GM12872 (cell line): ENCODE data around the gene L3MBTL3.

Source experiments
- TF ChIP-seq, protein P1 (sequence below): IDR thresholded peaks from 3 replicates; pipeline ENCODE4 v1.5.1; 2011; ENCODE audit warnings: low read depth, mild to moderate bottlenecking, low read length, moderate library complexity; ENCODE audit not compliant: insufficient read depth

L3MBTL3 gene

GRCh38 chr6:129992881-129993280 is 25.5 kb upstream of the L3MBTL3 start:
- TF ChIP-seq, protein P1, sequence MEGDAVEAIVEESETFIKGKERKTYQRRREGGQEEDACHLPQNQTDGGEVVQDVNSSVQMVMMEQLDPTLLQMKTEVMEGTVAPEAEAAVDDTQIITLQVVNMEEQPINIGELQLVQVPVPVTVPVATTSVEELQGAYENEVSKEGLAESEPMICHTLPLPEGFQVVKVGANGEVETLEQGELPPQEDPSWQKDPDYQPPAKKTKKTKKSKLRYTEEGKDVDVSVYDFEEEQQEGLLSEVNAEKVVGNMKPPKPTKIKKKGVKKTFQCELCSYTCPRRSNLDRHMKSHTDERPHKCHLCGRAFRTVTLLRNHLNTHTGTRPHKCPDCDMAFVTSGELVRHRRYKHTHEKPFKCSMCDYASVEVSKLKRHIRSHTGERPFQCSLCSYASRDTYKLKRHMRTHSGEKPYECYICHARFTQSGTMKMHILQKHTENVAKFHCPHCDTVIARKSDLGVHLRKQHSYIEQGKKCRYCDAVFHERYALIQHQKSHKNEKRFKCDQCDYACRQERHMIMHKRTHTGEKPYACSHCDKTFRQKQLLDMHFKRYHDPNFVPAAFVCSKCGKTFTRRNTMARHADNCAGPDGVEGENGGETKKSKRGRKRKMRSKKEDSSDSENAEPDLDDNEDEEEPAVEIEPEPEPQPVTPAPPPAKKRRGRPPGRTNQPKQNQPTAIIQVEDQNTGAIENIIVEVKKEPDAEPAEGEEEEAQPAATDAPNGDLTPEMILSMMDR = no peak

- TF ChIP-seq, protein P1 = no peak
Observed at GRCh38 chr6:129994410-129994809, 24.0 kb upstream of the L3MBTL3 start.

GRCh38 chr6:129996387-129996786 is 22.0 kb upstream of the L3MBTL3 start:
- TF ChIP-seq, protein P1 = no peak

DNA sequence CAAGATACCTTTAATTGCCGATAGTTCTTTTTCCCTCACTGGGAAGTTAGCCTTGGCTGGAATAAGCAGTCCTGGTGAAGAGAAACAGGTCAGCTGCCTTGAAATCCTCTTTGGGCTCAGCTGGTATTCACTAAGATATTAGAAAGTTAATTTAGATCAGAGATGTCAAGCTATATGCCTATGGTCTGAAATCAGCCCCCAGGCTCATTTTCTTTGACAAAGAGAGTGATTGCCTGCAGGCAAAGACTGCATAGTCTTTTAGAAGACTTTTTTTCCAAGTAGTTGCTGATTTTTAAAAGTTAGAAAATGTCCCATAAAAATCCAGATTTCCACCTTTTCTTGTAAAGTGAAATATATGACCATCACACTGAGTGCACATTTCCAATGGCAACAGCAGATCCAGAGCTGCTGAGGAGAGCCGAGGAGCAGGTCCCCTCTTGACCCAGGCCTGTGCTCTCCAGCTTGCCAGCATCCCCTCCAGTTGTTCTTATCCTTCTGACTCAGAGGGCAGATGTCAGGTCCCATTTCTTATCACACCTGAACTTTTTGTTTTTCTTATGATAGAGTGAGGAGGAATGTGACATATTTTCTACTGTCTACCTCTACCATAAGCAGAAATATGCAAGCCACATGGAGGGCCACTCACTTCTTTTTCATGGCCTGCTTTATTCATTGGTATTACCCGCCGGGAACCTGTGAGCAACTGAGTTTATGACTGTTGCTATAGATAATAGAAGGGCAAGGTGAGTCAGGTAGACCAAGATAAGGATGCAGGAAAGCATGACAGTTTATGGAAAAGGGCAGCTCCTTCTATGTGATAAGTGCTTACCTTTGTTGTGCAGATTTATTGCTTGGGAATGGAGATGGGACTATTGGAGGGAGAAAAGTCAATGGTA is 17.6 kb upstream of the L3MBTL3 start:
- TF ChIP-seq, protein P1 = no peak

DNA sequence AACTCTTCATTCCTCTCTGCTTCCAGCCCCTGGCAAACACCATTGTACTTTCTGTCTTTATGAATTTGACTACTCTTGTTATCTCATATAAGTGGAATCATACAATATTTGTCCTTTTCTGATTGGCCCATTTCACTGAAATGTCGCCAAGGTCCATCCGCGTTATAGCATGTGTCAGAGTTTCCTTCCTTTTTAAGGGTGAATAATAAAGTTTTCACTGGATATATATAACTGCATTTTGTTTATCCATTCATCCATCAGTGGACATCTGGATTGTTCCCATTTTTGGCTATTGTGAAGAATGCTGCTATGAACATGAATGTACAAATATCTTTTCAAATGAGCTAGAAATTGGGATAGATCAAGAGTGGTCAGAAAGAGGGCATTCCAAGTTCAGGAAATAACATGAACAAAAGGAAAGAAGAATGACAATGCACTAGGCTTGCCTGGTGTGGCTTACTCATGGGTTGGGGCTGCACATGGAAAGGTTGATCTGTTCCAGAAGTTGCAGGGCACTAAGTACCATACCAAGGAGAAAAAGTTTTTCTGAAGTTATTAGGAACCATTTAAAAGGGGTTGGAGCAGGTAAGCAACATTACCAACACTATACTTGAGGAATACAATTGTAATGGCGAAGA is 10.0 kb upstream of the L3MBTL3 start:
- TF ChIP-seq, protein P1 = no peak

DNA sequence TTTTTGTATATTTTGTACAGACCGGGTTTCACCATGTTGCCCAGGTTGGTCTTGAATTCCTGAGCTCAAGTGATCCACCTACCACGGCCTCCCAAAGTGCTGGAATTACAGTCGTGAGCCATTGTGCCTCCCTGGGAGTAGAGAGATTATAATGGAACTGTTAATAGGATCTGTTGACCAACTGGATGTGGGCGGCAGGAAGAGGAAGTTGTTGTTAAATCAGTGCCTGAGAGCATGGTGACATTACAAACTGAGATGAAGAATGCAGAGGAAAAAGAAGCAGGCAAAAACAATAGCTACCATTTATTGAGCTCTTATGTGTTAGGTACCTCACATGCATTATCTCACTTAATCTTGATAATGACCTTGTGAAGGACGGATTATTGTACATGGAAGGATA is 9.2 kb upstream of the L3MBTL3 start:
- TF ChIP-seq, protein P1 = no peak

DNA sequence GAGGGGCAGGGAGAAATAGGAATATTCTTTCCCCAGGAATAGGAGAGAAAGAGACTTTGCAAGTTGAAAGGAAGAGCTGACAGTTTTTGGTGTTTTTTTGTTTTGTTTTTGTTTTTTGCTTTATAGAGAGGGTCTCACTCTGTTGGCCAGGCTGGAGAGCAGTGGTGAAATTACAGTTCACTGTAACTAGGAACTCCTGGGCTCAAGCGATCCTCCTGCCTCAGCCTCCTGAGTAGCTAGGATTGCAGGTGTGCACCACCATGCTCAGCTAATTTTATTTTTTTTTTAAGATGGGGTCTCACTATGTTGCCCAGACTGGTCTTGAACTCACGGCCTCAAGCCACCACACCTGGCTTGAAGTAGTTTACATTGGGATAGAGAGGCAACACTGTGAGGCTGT is 8.0 kb upstream of the L3MBTL3 start:
- TF ChIP-seq, protein P1 = no peak
